Measurements from ENCODE around the gene SSC5D.

- TF ChIP-seq NR2F6 (CRISPR knock-in tag; IDR thresholded peaks at IDR 0.05) (no peak), ZNF212 (CRISPR knock-in tag; IDR thresholded peaks at IDR 0.05) (no peak), CBX5 (IDR thresholded peaks at IDR 0.05; ENCODE audit: borderline replicate concordance, low read depth) (no peak), REST (IDR thresholded peaks at IDR 0.05; ENCODE audit: borderline replicate concordance) (no peak), REST (CRISPR knock-in tag; IDR thresholded peaks at IDR 0.05; ENCODE audit: low read depth) (no peak)
These were observed 64.0 kb downstream of the SSC5D start for GRCh38 chr19:55552206-55552605.
